HEK293 (cell line): ENCODE data around the gene TMOD1.

Source experiments
- BCL11A ChIP-seq: fragments of 450-650 bp; formaldehyde crosslinking; IDR thresholded peaks from 2 replicates; pipeline ENCODE4 v1.5.1; 2016; ENCODE audit warnings: low read depth, missing biosample characterization, missing genetic modification characterization
- FEZF1 ChIP-seq: fragments of 450-650 bp; formaldehyde crosslinking; IDR thresholded peaks from 2 replicates; pipeline ENCODE4 v1.5.1; 2016; ENCODE audit warnings: missing biosample characterization, missing genetic modification characterization
- GFI1B ChIP-seq: fragments of 450-650 bp; formaldehyde crosslinking; IDR thresholded peaks from 2 replicates; pipeline ENCODE4 v1.5.1; 2016; ENCODE audit warnings: missing biosample characterization, missing genetic modification characterization
- HOXA7 ChIP-seq: sonication (generic); formaldehyde crosslinking; IDR thresholded peaks from 2 replicates; pipeline ENCODE4 v1.8.1; 2022; ENCODE audit warnings: missing genetic modification reagents, borderline replicate concordance
- KLF1 ChIP-seq: fragments of 450-650 bp; formaldehyde crosslinking; IDR thresholded peaks from 2 replicates; pipeline ENCODE4 v1.5.1; 2016; ENCODE audit warnings: missing biosample characterization, missing genetic modification characterization
- KLF9 ChIP-seq: fragments of 450-650 bp; formaldehyde crosslinking; IDR thresholded peaks from 2 replicates; pipeline ENCODE4 v1.5.1; 2016; ENCODE audit warnings: missing biosample characterization, missing genetic modification characterization, low read depth
- MEIS1 ChIP-seq: sonication (generic); formaldehyde crosslinking; IDR thresholded peaks from 2 replicates; pipeline ENCODE4 v1.8.1; 2022; ENCODE audit warnings: missing genetic modification reagents, mild to moderate bottlenecking, borderline replicate concordance
- TRIM28 ChIP-seq: IDR thresholded peaks from 2 replicates; pipeline ENCODE4 v1.6.1; 2011; ENCODE audit warnings: low read length, control low read depth, borderline replicate concordance
- ZBTB17 ChIP-seq: fragments of 450-650 bp; formaldehyde crosslinking; IDR thresholded peaks from 2 replicates; pipeline ENCODE4 v1.5.1; 2016; ENCODE audit warnings: missing biosample characterization, missing genetic modification characterization
- ZBTB21 ChIP-seq: fragments of 450-650 bp; formaldehyde crosslinking; IDR thresholded peaks from 2 replicates; pipeline ENCODE4 v1.5.1; 2017; ENCODE audit warnings: missing biosample characterization, missing genetic modification characterization
- ZBTB48 ChIP-seq: fragments of 450-650 bp; formaldehyde crosslinking; IDR thresholded peaks from 2 replicates; pipeline ENCODE4 v1.5.1; 2016; ENCODE audit warnings: missing biosample characterization, missing genetic modification characterization
- ZNF114 ChIP-seq: fragments of 450-650 bp; formaldehyde crosslinking; IDR thresholded peaks from 2 replicates; pipeline ENCODE4 v1.5.0; 2017; ENCODE audit warnings: missing biosample characterization, missing genetic modification characterization
- ZNF121 ChIP-seq: fragments of 450-650 bp; formaldehyde crosslinking; IDR thresholded peaks from 2 replicates; pipeline ENCODE4 v1.5.1; 2016; ENCODE audit warnings: missing biosample characterization, missing genetic modification characterization
- ZNF146 ChIP-seq: fragments of 450-650 bp; formaldehyde crosslinking; IDR thresholded peaks from 2 replicates; pipeline ENCODE4 v1.5.1; 2016; ENCODE audit warnings: missing biosample characterization, missing genetic modification characterization
- ZNF214 ChIP-seq: fragments of 450-650 bp; formaldehyde crosslinking; IDR thresholded peaks from 2 replicates; pipeline ENCODE4 v1.5.1; 2017; ENCODE audit warnings: missing biosample characterization, mild to moderate bottlenecking, missing genetic modification characterization, borderline replicate concordance
- ZNF335 ChIP-seq: fragments of 450-650 bp; formaldehyde crosslinking; conservative IDR thresholded peaks from 2 replicates; pipeline ENCODE4 v1.5.1; 2016; ENCODE audit warnings: missing biosample characterization, missing genetic modification characterization
- ZNF510 ChIP-seq: fragments of 450-650 bp; formaldehyde crosslinking; IDR thresholded peaks from 2 replicates; pipeline ENCODE4 v1.5.1; 2018; ENCODE audit warnings: mild to moderate bottlenecking, missing genetic modification characterization, missing biosample characterization; ENCODE audit not compliant: insufficient replicate concordance
- ZNF600 ChIP-seq: fragments of 450-650 bp; formaldehyde crosslinking; IDR thresholded peaks from 2 replicates; pipeline ENCODE4 v1.5.1; 2016; ENCODE audit warnings: missing biosample characterization, missing genetic modification characterization
- ZNF629 ChIP-seq: fragments of 450-650 bp; formaldehyde crosslinking; IDR thresholded peaks from 2 replicates; pipeline ENCODE4 v1.5.1; 2017; ENCODE audit warnings: missing biosample characterization, missing genetic modification characterization
- ZNF792 ChIP-seq: fragments of 450-650 bp; formaldehyde crosslinking; IDR thresholded peaks from 2 replicates; pipeline ENCODE4 v1.5.1; 2016; ENCODE audit warnings: missing biosample characterization, missing genetic modification characterization
- TF ChIP-seq, protein P1 (sequence below): fragments of 450-650 bp; formaldehyde crosslinking; optimal IDR thresholded peaks from 2 replicates; pipeline ENCODE3; 2016; ENCODE audit warnings: missing biosample characterization, mild to moderate bottlenecking, missing genetic modification characterization
- TF ChIP-seq, protein P2 (sequence below): fragments of 450-650 bp; formaldehyde crosslinking; IDR thresholded peaks from 2 replicates; pipeline ENCODE4 v1.5.1; 2016; ENCODE audit warnings: missing biosample characterization, missing genetic modification characterization
- TF ChIP-seq, protein P3 (sequence below): fragments of 450-650 bp; formaldehyde crosslinking; IDR thresholded peaks from 2 replicates; pipeline ENCODE4 v1.5.1; 2016; ENCODE audit warnings: missing biosample characterization, missing genetic modification characterization
- TF ChIP-seq, protein P4 (sequence below): fragments of 450-650 bp; formaldehyde crosslinking; IDR thresholded peaks from 2 replicates; pipeline ENCODE4 v1.5.1; 2016; ENCODE audit warnings: missing biosample characterization, missing genetic modification characterization
- TF ChIP-seq, protein P5 (sequence below): fragments of 450-650 bp; formaldehyde crosslinking; conservative IDR thresholded peaks from 2 replicates; pipeline ENCODE4 v1.5.1; 2016; ENCODE audit warnings: low read depth, missing biosample characterization, missing genetic modification characterization
- TF ChIP-seq, protein P6 (sequence below): fragments of 450-650 bp; formaldehyde crosslinking; IDR thresholded peaks from 2 replicates; pipeline ENCODE4 v1.5.1; 2016; ENCODE audit warnings: missing biosample characterization, missing genetic modification characterization, low read depth

The TMOD1 gene

DNA sequence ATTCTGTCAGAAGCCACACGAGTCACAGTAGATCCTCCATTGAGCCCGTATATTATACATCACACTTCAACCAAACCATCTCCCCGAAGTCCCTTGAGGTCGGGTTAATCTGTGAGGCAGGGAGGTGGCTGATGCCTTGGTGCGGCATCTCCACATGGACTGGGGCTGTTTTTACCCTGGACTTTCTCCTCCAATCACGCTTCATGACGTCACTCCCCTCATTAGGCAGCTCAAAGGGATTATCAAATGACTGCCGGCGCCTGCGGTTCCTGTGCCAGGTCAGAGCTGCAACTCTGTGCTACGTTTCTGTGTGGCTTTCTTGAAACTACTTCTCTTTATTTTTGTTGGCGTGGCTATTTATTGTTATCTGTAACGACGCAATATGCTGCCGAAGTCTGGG, 53.7 kb downstream of the TMOD1 start (continued):
- TF ChIP-seq, protein P1, sequence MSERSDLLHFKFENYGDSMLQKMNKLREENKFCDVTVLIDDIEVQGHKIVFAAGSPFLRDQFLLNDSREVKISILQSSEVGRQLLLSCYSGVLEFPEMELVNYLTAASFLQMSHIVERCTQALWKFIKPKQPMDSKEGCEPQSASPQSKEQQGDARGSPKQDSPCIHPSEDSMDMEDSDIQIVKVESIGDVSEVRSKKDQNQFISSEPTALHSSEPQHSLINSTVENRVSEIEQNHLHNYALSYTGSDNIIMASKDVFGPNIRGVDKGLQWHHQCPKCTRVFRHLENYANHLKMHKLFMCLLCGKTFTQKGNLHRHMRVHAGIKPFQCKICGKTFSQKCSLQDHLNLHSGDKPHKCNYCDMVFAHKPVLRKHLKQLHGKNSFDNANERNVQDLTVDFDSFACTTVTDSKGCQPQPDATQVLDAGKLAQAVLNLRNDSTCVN (tag by site-specific recombination): no peak
- no peak for TF ChIP-seq ZNF114 (tag by site-specific recombination)
- peak; percentile 27; the same call in 1 of the 2 replicates for TF ChIP-seq TRIM28
- no peak for TF ChIP-seq BCL11A
- TF ChIP-seq ZNF600 (tag by site-specific recombination): 0 out of 2 replicates have a peak, but pooled peaks have one; percentile 48
- TF ChIP-seq GFI1B (tag by site-specific recombination): no peak
- TF ChIP-seq, protein P2, sequence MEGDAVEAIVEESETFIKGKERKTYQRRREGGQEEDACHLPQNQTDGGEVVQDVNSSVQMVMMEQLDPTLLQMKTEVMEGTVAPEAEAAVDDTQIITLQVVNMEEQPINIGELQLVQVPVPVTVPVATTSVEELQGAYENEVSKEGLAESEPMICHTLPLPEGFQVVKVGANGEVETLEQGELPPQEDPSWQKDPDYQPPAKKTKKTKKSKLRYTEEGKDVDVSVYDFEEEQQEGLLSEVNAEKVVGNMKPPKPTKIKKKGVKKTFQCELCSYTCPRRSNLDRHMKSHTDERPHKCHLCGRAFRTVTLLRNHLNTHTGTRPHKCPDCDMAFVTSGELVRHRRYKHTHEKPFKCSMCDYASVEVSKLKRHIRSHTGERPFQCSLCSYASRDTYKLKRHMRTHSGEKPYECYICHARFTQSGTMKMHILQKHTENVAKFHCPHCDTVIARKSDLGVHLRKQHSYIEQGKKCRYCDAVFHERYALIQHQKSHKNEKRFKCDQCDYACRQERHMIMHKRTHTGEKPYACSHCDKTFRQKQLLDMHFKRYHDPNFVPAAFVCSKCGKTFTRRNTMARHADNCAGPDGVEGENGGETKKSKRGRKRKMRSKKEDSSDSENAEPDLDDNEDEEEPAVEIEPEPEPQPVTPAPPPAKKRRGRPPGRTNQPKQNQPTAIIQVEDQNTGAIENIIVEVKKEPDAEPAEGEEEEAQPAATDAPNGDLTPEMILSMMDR (tag by site-specific recombination): no peak
- TF ChIP-seq FEZF1: peak; percentile 40
- TF ChIP-seq HOXA7 (CRISPR knock-in tag): no peak
- TF ChIP-seq ZNF629 (tag by site-specific recombination): peak; percentile 97
- TF ChIP-seq ZBTB48 (tag by site-specific recombination): peak; percentile 45; the same call in 1 of the 2 replicates
- TF ChIP-seq ZNF146 (tag by site-specific recombination): no peak
- no peak for TF ChIP-seq KLF1 (tag by site-specific recombination)
- TF ChIP-seq, protein P3, sequence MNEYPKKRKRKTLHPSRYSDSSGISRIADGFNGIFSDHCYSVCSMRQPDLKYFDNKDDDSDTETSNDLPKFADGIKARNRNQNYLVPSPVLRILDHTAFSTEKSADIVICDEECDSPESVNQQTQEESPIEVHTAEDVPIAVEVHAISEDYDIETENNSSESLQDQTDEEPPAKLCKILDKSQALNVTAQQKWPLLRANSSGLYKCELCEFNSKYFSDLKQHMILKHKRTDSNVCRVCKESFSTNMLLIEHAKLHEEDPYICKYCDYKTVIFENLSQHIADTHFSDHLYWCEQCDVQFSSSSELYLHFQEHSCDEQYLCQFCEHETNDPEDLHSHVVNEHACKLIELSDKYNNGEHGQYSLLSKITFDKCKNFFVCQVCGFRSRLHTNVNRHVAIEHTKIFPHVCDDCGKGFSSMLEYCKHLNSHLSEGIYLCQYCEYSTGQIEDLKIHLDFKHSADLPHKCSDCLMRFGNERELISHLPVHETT: 0 out of 2 replicates have a peak, but pooled peaks have one; percentile 41
- TF ChIP-seq ZNF510 (tag by site-specific recombination): no peak
- no peak for TF ChIP-seq ZNF214 (tag by site-specific recombination)
- TF ChIP-seq KLF9: no peak
- peak; percentile 44; the same call in 1 of the 2 replicates for TF ChIP-seq ZBTB17 (tag by site-specific recombination)
- TF ChIP-seq MEIS1 (CRISPR knock-in tag): no peak
- TF ChIP-seq, protein P4, sequence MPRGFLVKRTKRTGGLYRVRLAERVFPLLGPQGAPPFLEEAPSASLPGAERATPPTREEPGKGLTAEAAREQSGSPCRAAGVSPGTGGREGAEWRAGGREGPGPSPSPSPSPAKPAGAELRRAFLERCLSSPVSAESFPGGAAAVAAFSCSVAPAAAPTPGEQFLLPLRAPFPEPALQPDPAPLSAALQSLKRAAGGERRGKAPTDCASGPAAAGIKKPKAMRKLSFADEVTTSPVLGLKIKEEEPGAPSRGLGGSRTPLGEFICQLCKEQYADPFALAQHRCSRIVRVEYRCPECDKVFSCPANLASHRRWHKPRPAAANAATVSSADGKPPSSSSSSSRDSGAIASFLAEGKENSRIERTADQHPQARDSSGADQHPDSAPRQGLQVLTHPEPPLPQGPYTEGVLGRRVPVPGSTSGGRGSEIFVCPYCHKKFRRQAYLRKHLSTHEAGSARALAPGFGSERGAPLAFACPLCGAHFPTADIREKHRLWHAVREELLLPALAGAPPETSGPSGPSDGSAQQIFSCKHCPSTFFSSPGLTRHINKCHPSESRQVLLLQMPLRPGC (tag by site-specific recombination): 0 out of 2 replicates have a peak, but pooled peaks have one; percentile 32
- TF ChIP-seq ZNF335: no peak; the same call in 1 of the 2 replicates
- no peak for TF ChIP-seq ZNF121 (tag by site-specific recombination)
- TF ChIP-seq ZNF792 (tag by site-specific recombination): no peak
- TF ChIP-seq, protein P5, sequence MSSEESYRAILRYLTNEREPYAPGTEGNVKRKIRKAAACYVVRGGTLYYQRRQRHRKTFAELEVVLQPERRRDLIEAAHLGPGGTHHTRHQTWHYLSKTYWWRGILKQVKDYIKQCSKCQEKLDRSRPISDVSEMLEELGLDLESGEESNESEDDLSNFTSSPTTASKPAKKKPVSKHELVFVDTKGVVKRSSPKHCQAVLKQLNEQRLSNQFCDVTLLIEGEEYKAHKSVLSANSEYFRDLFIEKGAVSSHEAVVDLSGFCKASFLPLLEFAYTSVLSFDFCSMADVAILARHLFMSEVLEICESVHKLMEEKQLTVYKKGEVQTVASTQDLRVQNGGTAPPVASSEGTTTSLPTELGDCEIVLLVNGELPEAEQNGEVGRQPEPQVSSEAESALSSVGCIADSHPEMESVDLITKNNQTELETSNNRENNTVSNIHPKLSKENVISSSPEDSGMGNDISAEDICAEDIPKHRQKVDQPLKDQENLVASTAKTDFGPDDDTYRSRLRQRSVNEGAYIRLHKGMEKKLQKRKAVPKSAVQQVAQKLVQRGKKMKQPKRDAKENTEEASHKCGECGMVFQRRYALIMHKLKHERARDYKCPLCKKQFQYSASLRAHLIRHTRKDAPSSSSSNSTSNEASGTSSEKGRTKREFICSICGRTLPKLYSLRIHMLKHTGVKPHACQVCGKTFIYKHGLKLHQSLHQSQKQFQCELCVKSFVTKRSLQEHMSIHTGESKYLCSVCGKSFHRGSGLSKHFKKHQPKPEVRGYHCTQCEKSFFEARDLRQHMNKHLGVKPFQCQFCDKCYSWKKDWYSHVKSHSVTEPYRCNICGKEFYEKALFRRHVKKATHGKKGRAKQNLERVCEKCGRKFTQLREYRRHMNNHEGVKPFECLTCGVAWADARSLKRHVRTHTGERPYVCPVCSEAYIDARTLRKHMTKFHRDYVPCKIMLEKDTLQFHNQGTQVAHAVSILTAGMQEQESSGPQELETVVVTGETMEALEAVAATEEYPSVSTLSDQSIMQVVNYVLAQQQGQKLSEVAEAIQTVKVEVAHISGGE (tag by site-specific recombination): no peak
- TF ChIP-seq, protein P6, sequence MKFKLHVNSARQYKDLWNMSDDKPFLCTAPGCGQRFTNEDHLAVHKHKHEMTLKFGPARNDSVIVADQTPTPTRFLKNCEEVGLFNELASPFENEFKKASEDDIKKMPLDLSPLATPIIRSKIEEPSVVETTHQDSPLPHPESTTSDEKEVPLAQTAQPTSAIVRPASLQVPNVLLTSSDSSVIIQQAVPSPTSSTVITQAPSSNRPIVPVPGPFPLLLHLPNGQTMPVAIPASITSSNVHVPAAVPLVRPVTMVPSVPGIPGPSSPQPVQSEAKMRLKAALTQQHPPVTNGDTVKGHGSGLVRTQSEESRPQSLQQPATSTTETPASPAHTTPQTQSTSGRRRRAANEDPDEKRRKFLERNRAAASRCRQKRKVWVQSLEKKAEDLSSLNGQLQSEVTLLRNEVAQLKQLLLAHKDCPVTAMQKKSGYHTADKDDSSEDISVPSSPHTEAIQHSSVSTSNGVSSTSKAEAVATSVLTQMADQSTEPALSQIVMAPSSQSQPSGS (tag by site-specific recombination): peak; percentile 97
- peak; percentile 89 for TF ChIP-seq ZBTB21
